GM12878 (cell line): Measurements from ENCODE around the gene GLS. TPM values are rescaled to one million over a fixed set of nuclear protein-coding genes. Genes with fewer than 3 reads are reported as not detected.

Source experiments
- ATF7 ChIP-seq: fragments of 450-650 bp; IDR thresholded peaks from 2 replicates; pipeline ENCODE4 v1.6.1; 2016; ENCODE audit warnings: low read depth, mild to moderate bottlenecking
- BCLAF1 ChIP-seq: fragments of 450-650 bp; IDR thresholded peaks from 2 replicates; pipeline ENCODE4 v1.6.1; 2017; ENCODE audit warnings: antibody characterized with exemption, mild to moderate bottlenecking, moderate library complexity
- BMI1 ChIP-seq: fragments of 450-650 bp; IDR thresholded peaks from 2 replicates; pipeline ENCODE4 v1.6.1; 2016; ENCODE audit warnings: mild to moderate bottlenecking, moderate library complexity, borderline replicate concordance
- BRCA1 ChIP-seq: IDR thresholded peaks from 2 replicates; pipeline ENCODE4 v1.6.1; 2011; ENCODE audit warnings: low read depth, low read length, improper control_type of control experiment
- CHD2 ChIP-seq: IDR thresholded peaks from 2 replicates; pipeline ENCODE4 v1.6.1; 2011; ENCODE audit warnings: low read depth, low read length, improper control_type of control experiment, borderline replicate concordance
- FOXK2 ChIP-seq: fragments of 450-650 bp; IDR thresholded peaks from 2 replicates; pipeline ENCODE4 v1.6.1; 2017; ENCODE audit warnings: mild to moderate bottlenecking, moderate library complexity
- GATAD2B ChIP-seq: fragments of 450-650 bp; conservative IDR thresholded peaks from 2 replicates; pipeline ENCODE4 v1.6.1; 2017; ENCODE audit warnings: low read depth, mild to moderate bottlenecking, moderate library complexity
- MEF2A ChIP-seq: IDR thresholded peaks from 2 replicates; pipeline ENCODE4 v1.6.1; 2011; ENCODE audit warnings: low read depth, mild to moderate bottlenecking, low read length, moderate library complexity; ENCODE audit not compliant: insufficient read depth
- MLLT1 ChIP-seq: fragments of 450-650 bp; IDR thresholded peaks from 2 replicates; pipeline ENCODE4 v1.6.1; 2016; ENCODE audit warnings: mild to moderate bottlenecking
- MXI1 ChIP-seq: fragments of 150-350 bp; IDR thresholded peaks from 2 replicates; pipeline ENCODE4 v1.6.1; 2011; ENCODE audit warnings: low read depth, mild to moderate bottlenecking, inconsistent platforms, low read length, improper control_type of control experiment
- NFYA ChIP-seq: IDR thresholded peaks from 2 replicates; pipeline ENCODE4 v1.6.1; 2011; ENCODE audit warnings: low read depth, mild to moderate bottlenecking, low read length, improper control_type of control experiment, borderline replicate concordance
- NFYB ChIP-seq: IDR thresholded peaks from 2 replicates; pipeline ENCODE4 v1.6.1; 2011; ENCODE audit warnings: low read depth, mild to moderate bottlenecking, low read length, improper control_type of control experiment, moderate library complexity; ENCODE audit not compliant: insufficient read depth
- NKRF ChIP-seq: fragments of 450-650 bp; conservative IDR thresholded peaks from 2 replicates; pipeline ENCODE4 v1.6.1; 2017; ENCODE audit warnings: mild to moderate bottlenecking, moderate library complexity
- SMARCA5 ChIP-seq: fragments of 450-650 bp; IDR thresholded peaks from 2 replicates; pipeline ENCODE4 v1.6.1; 2017; ENCODE audit warnings: mild to moderate bottlenecking
- SMC3 ChIP-seq: IDR thresholded peaks from 2 replicates; pipeline ENCODE4 v1.6.1; 2011; ENCODE audit warnings: low read length, improper control_type of control experiment, borderline replicate concordance
- TAF1 ChIP-seq: IDR thresholded peaks from 2 replicates; pipeline ENCODE4 v1.6.1; 2011; ENCODE audit warnings: mild to moderate bottlenecking, low read depth, low read length, borderline replicate concordance
- ZBED1 ChIP-seq: IDR thresholded peaks from 2 replicates; pipeline ENCODE4 v1.6.1; 2016; ENCODE audit warnings: borderline replicate concordance
- ZBTB40 ChIP-seq: fragments of 450-650 bp; IDR thresholded peaks from 2 replicates; pipeline ENCODE4 v1.6.1; 2016; ENCODE audit warnings: mild to moderate bottlenecking, moderate library complexity, borderline replicate concordance
- ZNF622 ChIP-seq: fragments of 450-650 bp; IDR thresholded peaks from 2 replicates; pipeline ENCODE4 v1.6.1; 2017; ENCODE audit warnings: mild to moderate bottlenecking, inconsistent platforms
- ZSCAN29 ChIP-seq: fragments of 450-650 bp; IDR thresholded peaks from 2 replicates; pipeline ENCODE4 v1.6.1; 2017; ENCODE audit warnings: mild to moderate bottlenecking, moderate library complexity
- polyA plus RNA-seq, 11 experiments: library from polyadenylated mRNA; depleted of rRNA in 4 of 11; unstranded in 6 of 11; stranded (reverse) in 5 of 11; fragments of >200 nt; fragmentation: Nextera tagmentation in 4 of 11; fragmentation: Illumina TruSeq in 1 of 11; extraction: Ambion mirVana in 4 of 11; extraction: Trizol in 1 of 11; gene quantifications; 1 replicate in 1 of 11; 2 replicates in 10 of 11; pipeline versions ENCODE4 v1.2.1 to v1.2.3, GENCODE V29; 2011 to 2016; ENCODE audit warnings: inconsistent platforms in 2 of 11, missing spikeins in 2 of 11, low read depth in 1 of 11
- total RNA-seq, 4 experiments: library from RNA; depleted of rRNA in 3 of 4; stranded (reverse); fragments of >200 nt in 3 of 4; fragmentation: Illumina TruSeq in 1 of 4; extraction: Trizol in 1 of 4; gene quantifications; 2 replicates each; pipeline versions ENCODE4 v1.2.1 to v1.2.3, GENCODE V29; 2013 to 2021

Gene GLS
- total and polyA plus RNA-seq, 10 of the 15 experiments (the other 5 are each of a cell fraction or from before 2014, with no cell fraction given) = 15.7 to 145 (median 70.8) TPM

GRCh38 chr2:191013932-191014652 is 133.5 kb downstream of the GLS start, which contains the start of gene STAT1 (continued):
- peak; percentile 91 for TF ChIP-seq NFYB
- no peak for TF ChIP-seq BMI1
- TF ChIP-seq ATF7 = peak; percentile 51
- peak; percentile 81 for TF ChIP-seq MEF2A
- peak; percentile 63; the same call in 1 of the 2 replicates for TF ChIP-seq MLLT1
- no peak for TF ChIP-seq BRCA1
- TF ChIP-seq ZNF622 = no peak
- TF ChIP-seq TAF1 = peak; percentile 99
- peak; percentile 85; the same call in 1 of the 2 replicates for TF ChIP-seq ZBED1
- TF ChIP-seq GATAD2B = peak; percentile 95
- peak; percentile 70; the same call in 1 of the 2 replicates for TF ChIP-seq ZBTB40
- 0 out of 2 replicates have a peak, but pooled peaks have one; percentile 6 for TF ChIP-seq ZSCAN29
- peak; percentile 93 for TF ChIP-seq NKRF
- no peak; the same call in 1 of the 2 replicates for TF ChIP-seq NFYA
- TF ChIP-seq BCLAF1 = no peak
- TF ChIP-seq CHD2 = peak; percentile 85
- TF ChIP-seq FOXK2 = peak; percentile 86
- peak; percentile 89 for TF ChIP-seq MXI1
- TF ChIP-seq SMC3 = peak; percentile 24; the same call in 1 of the 2 replicates
- peak; percentile 46; the same call in 1 of the 2 replicates for TF ChIP-seq SMARCA5
